ENCODE results near the gene LMO7.
"Not testable (repeated sequence)": the region's sequence is repeated elsewhere in the genome, so short reads cannot be mapped to it uniquely, and the experiment has no call there.

Gene LMO7

DNA sequence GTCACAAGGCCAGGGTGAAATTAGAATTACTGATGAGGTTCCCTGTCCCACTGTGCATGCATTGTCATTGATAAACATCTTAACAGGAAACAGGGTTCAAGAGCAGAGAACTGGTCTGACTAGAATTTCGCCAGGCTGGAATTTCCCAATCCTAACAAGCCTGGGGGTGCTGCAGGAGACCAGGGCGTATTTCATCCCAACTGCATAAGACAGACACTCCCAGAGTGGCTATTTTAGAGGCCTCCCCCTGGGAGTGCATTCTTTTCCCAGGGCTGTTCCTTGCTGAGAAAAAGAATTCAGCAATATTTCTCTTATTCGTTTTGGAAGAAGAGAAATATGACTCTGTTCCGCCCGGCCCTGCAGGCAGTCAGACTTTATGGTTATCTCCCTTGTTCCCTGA is 144.0 kb downstream of the LMO7 start:
- FAIRE-seq = not testable (repeated sequence)

DNA sequence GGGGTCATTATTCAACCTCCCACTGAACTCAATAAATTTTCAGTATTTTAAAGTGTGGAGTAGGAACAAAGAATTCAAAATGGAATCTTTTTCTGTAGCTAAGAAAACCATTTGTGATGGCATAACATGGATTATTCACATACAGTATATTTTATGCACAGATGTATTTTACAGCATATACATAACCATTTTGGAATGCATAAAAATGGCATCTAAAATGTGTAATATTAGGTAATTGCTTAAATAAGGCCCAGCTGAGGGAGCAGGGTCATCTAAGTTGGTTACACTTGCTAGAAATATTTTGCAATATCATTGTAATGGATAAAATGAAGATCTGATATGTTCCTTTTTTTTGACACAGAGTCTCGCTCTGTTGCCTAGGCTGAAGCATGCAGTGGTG is 146.9 kb downstream of the LMO7 start:
- FAIRE-seq = no peak

DNA sequence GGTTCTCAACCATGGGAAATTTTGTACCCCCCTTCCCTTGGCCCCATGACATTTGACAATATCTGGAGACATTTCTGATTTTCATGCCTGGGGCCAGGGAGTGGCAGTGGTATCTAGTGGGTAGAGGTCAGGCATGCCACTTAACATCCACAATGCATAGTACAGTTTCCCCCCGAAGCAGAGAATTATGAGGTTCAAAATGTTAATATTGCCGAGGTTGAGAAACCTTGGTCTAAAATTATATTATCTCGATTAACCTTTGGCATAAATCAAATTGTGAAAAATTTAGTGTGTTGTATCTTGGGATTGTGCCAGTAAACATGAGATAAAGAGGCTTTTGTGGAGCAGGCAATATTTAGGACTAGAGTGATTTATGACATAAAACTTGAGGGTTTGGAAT is 147.9 kb downstream of the LMO7 start:
- no peak for FAIRE-seq

GRCh38 chr13:75785130-75785529 is 149.0 kb downstream of the LMO7 start:
- FAIRE-seq = no peak

DNA sequence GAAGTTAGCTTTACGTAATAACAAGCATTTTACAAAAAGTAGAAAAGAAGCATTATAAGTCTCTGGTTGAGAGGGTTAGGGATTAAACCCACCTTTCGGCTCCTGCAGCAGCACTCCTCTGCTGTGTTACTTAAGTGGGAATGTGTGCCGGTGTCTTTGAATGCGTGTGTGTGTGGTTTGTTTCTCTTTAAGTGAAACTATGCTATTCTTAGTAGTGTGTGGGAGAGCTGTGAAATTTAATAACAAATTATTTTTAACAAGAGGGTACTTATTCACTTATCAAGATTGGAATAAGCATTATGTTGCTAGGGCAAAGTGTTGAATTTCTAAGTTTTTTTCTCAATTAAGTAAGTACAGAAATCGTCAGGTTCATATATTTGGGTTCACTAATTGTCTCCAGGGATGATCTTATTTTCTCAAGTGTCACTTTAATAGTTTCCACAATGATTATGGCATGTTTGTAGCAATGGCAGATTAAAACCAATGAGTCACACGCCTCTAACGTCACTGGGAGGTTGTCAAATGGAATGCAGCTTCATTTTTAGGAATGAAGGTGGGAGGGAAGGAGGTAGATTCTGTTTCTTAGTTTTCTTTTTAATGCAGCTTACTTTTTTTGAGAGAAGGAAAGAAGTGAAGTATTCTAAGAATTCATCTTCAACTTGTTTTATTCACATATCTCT is 151.3 kb downstream of the LMO7 start:
- FAIRE-seq = no peak

DNA sequence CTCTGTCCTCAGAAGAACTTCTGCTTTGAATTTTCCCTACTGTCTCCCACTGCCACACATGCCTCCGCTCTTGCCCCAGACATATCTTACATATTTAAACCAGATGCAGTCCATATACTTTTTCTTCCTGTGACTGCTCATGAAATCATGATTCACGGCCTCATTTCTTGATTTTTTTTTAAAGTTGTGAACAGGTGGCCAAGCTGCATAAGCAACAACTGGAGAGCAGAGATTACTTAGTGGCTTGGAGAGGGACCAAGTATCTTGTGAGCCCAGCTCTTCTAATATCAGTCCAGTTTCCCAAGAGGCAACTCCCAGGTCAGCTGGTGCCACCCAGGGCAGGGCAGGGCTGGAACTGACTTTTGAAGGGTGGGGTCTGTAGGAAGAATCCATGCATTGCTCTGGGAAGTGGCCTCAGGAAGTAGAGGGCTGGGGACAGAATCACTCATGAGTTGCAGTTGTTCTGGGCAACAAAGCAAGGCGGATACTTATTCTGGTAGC is 152.4 kb downstream of the LMO7 start:
- no peak for FAIRE-seq

GRCh38 chr13:75789451-75790197 is 153.5 kb downstream of the LMO7 start:
- no peak for FAIRE-seq

DNA sequence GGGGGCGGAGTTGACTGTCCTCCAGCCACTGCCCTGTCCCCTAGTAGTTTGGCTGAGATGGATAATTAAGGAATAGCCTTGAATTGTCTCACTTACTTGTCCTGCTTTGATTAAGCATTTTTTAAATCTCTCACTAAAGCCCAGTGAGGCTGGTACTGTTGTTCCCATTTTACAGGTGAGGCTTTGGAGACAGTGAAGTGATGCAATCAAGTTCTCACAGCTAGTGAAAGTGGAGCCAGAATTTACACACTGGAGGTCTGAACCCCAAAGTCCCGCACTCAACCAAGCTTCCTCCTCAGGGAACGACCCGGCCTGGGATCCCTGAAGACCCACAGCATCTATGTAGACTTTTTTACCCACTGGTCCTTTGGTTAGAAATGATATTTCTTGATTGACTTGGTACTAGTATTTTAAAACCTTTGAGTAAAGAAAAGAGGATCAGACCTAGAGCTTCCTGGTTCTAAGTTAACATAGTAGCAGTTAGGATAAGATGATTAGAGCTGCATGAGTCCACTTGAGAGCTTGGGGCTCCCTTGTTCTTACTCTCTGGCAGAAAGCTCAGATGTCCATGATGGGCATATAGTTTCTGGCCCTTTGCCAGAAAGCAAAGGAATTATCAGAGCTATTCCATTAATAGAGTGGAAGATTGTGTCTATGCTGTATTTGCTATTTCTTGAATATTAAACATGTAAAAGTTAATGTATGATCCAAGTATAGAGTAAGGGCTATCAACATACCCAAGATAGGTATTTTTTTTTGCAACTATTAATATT is 154.3 kb downstream of the LMO7 start:
- FAIRE-seq = no peak

DNA sequence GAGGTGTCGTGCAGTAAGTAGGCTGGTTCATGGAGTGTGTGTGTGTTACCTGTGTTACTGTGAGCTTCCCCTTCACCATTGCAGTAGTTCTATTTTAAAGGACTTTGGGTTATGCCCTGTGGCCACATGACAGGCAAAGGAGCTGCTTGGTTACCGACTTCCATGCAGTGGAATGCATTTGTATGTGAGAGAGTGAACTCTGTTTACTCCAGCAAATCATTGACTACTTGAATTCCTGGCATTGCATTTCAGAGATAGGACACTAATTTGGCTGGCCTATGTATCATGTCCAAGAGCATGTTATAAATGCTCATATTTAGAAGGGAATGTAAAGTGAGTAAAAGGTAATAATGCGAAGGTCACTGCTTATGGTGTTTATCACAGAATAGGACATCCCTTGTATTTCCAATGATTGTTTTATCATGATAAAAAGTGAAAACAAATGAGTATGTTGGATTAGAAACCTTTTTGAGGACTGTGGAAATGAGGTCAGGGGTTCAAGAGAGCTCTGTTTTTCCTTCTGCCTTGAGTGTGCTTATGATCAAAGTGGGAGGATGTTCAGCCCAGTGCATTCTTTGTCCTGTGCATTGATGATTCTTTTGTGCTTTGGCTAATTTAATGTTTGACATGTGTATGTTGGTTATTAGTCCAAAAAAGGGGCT is 156.5 kb downstream of the LMO7 start:
- FAIRE-seq = no peak

- FAIRE-seq = not testable (repeated sequence)
Observed at GRCh38 chr13:75793188-75793567, 157.0 kb downstream of the LMO7 start.

DNA sequence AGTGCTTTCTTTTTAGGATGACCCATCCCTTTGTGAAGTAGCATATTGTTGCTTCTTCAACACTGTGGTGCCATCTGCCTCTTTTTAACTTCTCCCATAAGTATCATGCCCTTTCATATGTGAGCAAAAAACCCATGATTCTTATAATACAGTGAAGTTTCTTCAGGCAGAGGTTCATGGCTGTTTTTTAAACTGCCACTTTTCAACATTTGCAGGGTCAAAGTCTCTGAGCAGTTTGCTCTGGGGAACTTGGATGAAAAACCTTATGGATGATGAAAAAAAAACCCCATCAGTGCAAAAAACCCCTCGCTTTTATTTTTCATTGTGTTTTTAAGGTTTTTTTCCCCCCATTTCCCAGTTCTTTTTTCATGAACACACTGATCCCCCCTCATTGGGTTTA is 158.5 kb downstream of the LMO7 start:
- FAIRE-seq = no peak

DNA sequence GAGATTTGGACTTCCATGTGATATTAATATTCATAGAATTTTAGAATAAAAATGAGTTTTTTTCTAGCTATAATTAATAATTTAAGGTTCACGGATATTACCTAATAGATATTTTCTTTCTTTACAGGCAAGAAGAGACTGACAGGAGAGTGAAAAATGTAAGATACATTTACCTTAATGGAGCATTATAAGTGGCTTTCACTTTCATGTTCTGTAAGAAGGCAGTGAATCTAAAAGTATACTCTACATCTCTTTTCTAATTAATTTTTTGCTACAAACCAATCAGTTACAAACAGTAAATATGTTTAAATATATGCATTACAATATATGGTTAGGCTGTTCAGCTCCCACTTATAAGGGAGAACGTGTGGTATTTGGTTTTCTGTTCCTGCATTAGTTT is 159.1 kb downstream of the LMO7 start:
- FAIRE-seq = peak; percentile 61

- no peak for FAIRE-seq
Observed at GRCh38 chr13:75796825-75797224, 160.7 kb downstream of the LMO7 start.

GRCh38 chr13:75797239-75797638 is 161.1 kb downstream of the LMO7 start:
- no peak for FAIRE-seq

GRCh38 chr13:75797719-75798118 is 161.6 kb downstream of the LMO7 start:
- no peak for FAIRE-seq

DNA sequence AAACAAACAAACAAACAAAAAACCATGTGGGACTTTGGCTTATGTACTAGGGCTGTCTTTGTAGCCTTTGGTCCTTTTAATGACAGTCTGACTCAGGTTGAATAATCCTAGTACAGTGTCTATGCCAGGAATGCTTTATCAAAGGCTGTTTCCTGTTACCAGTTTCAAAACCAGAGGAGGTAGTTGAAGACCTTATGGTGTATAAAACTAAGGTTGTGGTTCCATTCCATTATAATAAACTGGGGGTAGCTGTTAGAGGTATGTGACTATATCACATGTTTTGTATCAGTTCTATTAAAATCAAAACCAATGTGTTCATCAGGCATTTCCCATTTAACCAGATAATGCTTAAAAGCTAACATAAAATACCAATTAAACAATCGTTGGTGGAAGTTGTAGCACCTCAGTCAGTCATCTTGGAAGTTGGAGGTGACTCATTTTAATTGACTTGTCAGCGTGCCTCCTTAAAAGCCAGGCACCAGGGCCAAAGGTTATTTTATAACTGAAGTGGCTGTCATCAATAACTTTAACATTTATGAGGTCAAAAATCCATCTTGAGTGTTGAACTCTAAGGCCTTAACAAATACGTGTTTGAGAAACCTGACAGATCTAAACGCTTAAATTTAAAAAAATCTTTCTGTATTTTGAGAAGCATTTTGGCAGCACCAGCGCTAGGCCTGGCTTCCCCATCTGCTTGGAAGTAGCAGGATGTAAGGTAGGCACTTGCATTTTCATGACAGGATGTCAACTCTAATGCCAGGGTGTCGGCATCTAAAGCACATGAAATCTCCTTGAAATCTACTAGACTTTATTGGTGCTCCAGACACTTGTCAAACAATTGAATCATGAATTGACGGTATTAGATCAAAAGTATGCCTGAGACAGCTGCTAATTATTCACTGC is 162.5 kb downstream of the LMO7 start:
- peak; percentile 5 for FAIRE-seq

GRCh38 chr13:75800545-75800944 is 164.4 kb downstream of the LMO7 start:
- no peak for FAIRE-seq

DNA sequence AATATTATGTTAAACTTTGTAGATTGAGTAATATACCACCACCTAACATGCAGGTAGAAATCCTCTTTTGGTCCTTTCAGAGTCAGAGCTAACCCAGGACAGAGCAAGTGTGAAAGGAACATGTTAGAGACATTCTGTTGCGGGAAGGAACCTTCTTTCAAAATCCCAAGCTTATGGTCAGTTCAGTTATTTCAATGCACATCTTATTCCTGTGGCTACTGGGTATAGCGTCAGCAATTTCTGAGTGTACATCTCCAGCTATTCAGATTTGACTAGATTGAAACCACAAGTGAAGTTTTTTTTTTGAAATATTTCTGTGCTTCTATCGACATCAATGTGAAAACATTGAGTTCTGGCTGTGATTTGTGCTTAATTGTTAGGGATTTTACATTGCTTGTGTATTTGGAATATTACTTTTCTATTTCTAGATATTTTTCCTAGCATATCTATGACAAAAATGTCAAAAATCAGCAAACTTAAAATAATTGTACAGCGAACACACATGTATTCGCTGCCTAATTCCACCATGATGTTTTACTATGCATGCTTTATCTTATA is 165.3 kb downstream of the LMO7 start:
- peak; percentile 64 for FAIRE-seq

GRCh38 chr13:75802161-75802560 is 166.0 kb downstream of the LMO7 start:
- FAIRE-seq = peak; percentile 5

DNA sequence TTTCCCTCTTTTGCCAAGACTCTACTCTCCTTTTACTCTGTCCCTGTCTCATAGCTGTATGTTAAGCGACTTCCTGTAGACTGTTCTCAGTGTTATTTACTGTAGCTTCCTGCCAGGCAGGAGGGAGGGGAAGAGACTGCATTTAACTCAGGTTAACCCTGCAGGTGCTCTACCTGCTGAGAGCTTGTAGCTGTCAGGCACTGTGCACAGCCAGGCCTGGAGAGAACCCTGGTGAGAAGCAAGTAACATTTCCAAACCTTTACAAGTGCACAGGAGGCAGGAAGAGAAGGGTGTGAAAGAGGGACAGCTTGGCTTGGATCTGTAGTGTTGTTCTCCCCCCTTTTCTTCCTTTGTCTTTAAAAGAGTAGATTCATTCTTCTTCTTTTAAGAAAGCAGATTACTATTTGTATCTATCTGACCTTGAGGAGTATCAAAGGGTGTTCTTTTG is 167.1 kb downstream of the LMO7 start:
- FAIRE-seq = peak; percentile 9

DNA sequence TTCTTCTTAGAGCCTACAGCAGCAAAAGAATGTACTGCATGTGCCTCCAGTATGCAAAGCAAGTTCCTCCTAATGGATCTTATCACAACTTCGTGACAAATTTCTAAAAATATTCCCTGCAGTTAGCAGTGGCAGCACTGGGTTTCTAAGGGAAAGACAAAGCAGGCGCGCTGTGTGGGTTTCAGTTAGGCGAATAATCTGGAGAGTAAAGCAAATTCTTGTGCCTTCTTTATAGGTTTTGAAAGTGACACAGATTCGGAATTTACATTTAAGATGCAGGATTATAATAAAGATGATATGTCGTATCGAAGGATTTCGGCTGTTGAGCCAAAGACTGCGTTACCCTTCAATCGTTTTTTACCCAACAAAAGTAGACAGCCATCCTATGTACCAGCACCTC is 167.9 kb downstream of the LMO7 start:
- FAIRE-seq = no peak

DNA sequence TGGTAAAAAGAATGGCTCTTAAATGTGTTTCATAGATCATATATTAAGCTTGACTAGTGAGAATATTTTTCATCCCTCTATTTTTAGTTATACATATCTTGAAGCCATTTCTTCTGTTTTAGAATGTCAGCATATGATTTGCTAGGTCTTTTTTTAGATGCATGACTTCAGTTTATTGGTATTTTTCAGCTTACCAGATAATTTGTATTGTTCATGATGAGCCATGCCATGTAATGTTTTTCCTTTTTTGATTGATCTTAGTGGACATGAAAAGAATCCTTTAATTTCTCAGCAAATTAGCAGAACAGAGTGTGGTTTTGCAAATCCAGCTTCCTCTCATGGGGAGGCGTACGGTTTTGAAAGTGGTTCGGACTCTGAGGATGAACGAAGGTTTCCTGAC is 168.5 kb downstream of the LMO7 start:
- no peak for FAIRE-seq

Data from islet of Langerhans (tissue), 1 donor.